GM18868 (cell line): Measurements from ENCODE around the gene DDX24.

Source experiments
- ATAC-seq: cut with Tn5 transposase; IDR thresholded peaks from one replicate; pipeline ENCODE4 v1.9.1; 2021; ENCODE audit warnings: mild to moderate bottlenecking, moderate library complexity; ENCODE audit not compliant: unreplicated experiment

DDX24 gene

DNA sequence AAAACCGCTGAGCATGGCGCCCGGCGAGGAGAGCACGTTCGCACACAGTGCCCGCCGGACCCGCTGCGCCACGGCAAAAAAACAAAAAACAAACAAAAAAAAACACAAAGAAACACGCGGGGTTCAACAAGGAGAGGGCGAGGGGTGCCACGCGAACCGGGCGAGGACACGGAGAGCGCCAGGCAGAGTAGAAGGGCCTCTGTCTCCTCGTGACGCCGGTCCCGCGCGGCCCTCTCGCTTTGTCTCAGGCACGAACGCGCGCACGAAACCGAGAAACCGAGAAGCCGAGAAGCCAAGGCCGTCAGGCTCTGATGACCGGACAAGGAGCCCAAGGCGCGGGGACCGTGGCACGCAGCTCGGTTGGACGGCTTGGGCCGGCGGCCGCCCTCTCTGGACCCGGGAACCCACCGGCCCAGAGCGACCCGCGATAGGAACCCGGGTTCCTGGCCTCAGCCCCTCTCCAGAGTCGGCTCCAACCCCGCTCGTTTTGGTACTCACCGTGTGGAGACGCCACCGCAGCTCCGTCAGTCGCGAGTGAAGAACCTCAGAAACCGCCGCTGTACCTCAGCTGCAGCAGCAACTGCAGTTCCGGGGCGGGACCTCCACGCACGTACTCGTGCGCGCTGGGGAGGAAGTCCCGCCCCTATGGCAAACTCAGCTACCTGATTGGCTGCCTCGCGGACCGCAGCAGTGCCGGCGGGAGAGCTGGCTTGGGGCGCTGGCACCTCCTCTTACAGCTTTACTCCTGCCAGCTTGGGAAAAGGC lies at the start of gene DDX24, which contains the start of gene IFI27L1:
TSS of gene DDX24 (minus strand) at position 582 of the 765 bp plus-strand sequence. CDS start 1,460 bp downstream, outside the sequence.
TSS of gene IFI27L1 (plus strand) at position 690 of the 765 bp plus-strand sequence. CDS start 15,628 bp downstream, outside the sequence.
- peak; percentile 97 for ATAC-seq

DNA sequence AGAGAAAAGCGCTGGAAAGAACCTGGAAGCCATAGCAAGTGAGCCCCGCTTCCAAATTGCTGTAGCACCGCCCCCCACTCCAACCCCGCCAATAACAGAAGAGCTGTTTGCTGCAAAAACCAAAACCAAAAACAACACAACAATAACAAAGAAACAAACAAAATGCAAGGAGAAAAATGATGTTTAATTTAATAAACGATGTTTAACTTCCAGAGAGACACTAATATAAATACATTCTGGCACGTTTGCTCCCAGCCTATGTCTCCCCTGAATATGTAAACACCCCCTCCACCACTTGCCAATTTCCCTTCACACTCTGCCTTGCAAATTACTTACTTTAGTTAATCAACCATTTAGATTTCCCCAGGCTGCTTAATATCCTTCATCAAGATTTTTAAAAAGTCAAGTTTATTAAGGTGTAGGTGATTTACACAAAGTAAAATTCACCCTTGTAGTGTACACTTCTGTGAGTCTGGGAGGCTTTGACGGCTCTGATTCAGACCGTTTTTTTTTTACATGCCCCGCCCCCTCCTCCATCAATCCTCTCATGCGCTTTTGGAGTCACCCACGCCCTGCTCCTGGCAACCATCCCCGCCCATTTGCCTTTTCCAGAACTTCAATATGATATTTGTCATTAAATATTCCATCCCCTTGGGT lies 48.9 kb upstream of the DDX24 start:
- ATAC-seq, result no peak

DNA sequence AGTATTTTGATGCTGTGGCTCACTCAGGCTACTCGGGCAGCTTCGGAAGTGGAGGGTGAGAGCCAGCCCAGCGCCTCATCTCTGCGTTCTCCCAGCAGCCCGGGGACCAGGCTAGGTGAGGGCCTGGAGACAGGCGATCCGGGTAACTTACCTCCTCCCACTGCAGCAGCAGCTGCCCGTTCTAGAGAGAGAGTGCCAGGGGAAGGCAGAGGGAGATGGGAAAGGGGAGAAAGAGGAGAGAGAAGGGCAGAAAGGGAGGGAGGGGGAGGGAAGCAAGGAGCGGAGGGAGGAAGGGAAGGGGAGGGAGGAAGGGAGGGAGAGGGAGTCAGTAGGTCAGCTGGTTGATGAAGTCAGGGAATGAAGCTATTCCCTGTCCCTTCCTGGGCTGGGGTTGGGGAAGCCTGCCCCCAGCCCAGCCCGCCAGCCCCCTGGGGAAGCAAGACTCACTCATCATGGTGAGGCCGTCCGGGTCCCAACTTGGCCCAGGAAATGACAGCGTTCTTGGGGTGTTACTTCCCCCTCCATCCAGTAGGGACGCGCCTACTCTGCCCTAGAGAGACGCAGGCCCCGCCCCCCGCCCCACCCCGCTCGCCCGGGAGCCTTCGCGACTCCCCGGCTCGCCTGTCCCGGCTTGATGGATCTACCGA lies 48.2 kb upstream of the DDX24 start, which contains the start of gene IFI27L2:
TSS of gene IFI27L2 (minus strand) at position 494 of the 647 bp plus-strand sequence. CDS start at position 454, 40 bp downstream.
- ATAC-seq, result peak; percentile 93

DNA sequence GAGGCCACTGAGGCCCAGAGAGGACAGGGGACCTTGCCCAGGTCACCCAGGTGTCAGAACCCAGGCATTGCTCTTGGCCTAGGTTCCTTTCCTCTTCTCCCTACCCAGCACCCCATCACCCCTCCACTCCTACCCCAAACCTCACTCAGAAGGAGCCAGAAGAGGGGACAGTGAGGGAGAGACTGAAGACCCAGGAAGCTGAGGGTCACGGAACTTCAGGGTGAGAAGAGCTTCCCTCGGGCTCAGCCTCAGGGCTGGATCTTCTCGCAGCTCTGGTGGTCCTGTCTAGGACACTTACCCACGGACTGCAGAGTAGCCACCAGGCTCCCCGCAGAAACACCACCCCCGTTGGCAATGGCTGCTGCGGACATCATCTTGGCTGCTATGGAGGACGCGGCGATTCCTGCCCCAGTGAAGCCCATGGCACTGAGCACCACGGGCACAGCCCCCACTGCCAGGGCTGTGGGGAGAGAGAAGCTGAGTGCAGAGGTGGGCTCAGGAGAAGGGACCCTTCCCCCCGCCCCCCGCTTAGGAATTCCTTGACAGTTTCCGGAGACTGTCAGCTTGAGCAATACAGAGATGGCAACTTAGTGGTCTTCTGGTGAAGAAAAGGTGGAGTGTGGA lies 47.3 kb upstream of the DDX24 start:
- ATAC-seq, result no peak

DNA sequence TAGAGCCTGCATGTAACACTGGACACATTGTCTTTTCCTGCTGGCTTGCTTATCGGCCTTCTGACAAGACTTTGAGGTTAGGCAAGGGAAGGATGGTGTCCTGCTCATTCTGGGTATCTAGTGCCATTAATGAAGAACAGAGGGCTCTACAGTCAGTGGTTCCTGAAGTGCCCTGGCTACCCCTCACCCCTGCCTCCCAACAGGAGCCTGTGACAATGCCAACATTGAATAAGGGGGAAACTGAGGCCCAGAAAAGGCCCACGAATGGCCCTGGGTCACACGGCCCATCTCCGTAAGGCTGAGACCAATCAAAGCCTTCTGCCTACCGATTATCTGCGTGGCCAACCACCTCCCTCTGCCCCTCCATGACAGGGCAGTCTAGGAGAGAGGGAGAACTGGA lies 46.3 kb upstream of the DDX24 start:
- ATAC-seq, result no peak

DNA sequence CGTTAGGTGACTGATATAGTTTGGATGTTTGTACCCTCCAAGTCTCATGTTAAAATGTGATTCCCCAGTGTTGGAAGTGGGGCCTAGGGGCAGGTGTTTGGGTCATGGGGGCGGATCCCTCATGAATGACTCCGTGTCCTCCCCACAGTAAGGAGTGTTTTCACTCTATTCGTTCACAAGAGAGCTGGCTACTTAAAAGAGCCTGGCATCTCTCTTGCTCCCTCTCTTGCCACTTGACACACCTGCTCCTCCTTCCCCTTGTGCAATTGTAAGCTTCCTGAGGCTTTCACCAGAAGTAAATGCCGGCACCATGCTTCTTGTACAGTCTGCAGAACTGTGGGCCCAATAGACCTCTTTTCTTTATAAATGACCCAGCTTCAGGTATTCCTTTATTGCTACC lies 45.8 kb upstream of the DDX24 start:
- no peak for ATAC-seq

- ATAC-seq, result no peak
Measured at GRCh38 chr14:94126419-94126677, 45.3 kb upstream of the DDX24 start.

DNA sequence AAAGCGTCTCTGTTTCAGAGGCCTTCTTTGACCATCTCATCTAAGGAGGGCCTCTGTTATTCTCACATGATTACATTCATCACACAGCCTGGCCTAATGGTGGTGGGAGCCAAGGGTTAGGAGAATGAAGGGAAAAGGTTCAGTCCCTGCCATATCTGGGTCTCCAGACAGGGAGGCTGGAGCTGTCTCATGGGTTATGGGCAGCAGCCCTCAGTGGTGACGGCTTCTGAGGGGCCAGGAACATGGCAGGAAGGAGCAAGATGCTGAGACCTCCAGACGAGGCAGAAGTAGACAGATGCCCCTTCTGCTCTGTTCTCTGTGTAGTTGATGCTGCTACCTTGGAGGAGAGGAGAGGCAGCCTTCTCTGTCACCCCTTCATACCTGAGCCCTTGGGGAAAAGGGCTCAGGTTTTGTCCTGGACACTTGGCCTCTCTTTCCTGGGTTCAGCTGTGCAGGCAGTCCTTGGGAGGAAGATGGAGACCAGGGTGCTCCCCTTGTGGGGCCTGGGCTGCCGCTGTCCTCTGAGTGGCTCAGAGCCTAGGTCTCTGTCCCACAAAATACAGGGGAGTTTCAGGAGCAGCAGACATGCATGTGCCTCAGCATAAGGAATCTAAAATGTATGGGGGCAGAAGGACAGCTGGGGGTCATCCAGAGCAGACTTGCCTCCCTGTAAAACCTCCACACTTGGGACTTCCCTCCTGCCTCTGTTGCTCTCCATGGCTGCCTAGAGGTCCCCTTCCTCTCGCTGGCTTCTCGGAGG lies 44.8 kb upstream of the DDX24 start:
- ATAC-seq, result no peak

DNA sequence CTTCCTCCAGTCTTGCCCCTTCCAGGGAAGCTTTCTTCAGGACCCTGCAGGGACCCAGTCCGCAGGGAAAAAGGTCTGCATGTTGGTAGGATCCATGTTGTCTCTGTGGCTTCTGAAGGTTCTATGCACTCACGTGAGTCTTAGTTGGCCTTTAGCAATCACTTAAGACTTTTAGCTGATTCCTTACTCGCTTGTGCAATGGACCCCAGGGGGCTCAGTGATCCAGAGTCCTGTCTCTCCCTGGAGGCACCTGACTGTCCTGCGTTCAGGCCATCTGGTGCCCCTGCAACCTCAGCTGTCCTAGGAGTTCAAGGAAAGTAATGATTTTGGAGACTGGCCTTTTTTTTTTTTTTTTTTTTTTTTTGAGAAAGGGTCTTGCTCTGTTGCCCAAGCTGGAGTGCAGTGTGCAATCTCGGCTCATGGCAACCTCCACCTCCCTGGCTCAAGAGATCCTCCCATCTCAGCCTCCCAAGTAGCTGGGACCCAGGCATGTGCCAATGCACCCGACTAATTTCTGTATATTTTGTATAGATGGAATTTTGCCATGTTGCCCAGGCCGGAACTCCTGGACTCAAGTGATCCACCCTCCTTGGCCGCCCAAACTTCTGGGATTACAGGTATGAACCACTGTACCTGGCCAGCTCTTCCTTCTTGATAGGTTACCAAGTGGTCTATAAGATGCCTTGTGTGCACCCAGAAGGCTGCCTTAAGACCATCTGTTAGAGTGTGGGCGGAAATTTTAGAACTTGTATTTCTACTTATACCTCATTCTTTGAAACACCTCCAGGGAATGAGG lies 43.8 kb upstream of the DDX24 start:
- no peak for ATAC-seq

GRCh38 chr14:94123868-94124267 lies 42.9 kb upstream of the DDX24 start:
- ATAC-seq, result no peak

DNA sequence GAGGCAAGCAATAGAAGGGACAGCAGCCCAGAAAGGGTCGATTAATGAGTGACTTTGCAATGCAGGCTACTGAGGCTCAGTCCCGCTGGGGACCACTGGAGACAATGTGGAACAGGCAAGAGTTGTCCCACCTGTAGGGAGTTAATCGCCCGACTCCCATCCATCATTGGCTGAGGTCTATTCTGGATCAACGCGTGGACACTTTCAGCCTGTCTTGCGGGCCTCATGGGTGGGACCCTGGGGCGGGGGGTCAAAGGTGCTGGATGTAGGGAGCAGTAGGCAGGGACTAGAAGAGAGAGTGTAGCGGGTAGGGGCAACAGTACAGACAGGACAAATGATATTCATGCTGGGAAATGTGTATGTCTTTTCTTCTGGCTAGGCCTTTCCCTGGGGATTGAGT lies 42.3 kb upstream of the DDX24 start:
- no peak for ATAC-seq

- no peak for ATAC-seq
Measured at GRCh38 chr14:94122438-94122837, 41.4 kb upstream of the DDX24 start.

DNA sequence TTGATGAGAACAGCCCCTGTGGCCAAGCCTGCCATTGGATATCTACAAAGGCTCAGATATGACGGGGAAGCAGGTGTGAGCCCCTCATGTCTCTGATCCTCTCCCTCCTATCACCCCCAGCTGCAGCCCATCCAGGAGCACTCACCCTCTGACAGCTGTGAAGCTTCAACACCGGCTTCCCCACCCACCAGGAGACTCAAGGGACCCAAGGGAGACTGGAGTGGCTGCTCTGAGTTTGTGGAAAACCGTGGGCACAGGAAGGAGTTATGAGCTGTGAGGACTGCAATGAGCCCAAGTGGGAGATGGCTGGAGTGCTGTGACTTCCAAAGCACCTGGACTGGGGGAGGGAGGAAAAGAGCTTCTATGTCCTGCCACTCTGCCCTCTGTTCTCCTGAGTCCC lies 40.5 kb upstream of the DDX24 start:
- no peak for ATAC-seq

- no peak for ATAC-seq
Measured at GRCh38 chr14:94120667-94121340, 39.8 kb upstream of the DDX24 start.

GRCh38 chr14:94119071-94119470 lies 38.1 kb upstream of the DDX24 start:
- no peak for ATAC-seq

- ATAC-seq, result no peak
Measured at GRCh38 chr14:94117856-94118255, 36.9 kb upstream of the DDX24 start.

DNA sequence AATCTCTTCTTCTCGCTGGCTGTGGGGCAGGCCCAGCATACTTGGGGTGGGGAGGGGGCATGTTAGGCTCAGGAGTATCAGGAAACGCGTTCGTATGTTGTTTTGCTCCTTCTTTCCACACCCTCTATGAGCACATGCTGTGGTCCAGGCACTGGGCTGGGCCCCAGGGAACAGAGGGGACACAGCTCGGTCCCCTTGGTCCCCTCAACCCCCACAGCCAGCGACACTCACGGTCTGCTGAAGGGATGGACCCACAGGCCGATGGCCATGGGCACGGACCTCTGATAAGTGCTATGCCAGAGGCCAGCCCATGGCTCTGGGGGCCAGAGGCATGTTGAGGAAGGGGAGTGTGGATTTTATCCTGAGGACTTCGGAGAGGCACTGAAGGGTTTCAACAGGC lies 35.7 kb upstream of the DDX24 start:
- ATAC-seq, result no peak

DNA sequence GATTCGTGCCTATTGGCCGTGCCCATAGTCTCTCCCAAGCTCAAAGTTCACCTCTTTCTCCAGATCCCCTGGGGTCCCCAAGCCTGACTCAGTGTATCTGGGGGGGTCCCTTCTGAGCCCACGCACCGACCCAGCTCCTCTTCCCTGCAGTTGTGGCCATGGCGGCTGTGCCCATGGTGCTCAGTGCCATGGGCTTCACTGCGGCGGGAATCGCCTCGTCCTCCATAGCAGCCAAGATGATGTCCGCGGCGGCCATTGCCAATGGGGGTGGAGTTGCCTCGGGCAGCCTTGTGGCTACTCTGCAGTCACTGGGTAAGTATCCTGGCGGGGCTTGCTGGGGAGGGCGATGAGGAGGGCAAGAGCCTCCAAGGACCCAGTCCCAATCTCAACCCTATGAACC lies 34.6 kb upstream of the DDX24 start:
- no peak for ATAC-seq

DNA sequence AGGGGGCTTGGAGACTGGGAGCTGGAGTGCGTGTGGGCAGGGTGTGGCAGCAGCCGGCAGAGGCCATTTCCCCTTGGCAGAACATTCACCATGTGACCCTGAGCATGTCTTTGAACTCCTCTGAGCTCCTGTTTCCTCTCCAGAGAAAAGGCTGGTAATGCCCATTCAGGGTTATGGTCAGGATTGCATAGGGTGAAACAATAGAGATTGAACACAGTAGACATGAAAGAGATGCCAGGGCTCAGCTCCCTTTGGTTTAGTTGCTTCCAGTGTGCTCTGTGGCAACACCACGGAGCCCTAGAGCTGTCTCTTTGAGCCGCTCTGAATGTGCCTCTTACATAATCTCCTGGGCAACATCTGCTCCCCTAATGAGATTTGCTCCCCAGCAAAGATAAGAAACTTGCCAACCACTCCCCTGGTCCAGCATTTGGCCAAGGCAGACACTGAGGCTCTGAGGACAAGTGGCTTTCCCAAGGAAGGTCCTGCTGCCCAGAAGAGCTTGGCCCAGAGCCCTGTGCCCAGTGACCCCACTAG lies 34.1 kb upstream of the DDX24 start:
- ATAC-seq, result no peak
